CD4-positive, CD25-positive, alpha-beta regulatory T cell (primary cell): Measurements from ENCODE around the gene ALK. TPM values are rescaled to one million over a fixed set of nuclear protein-coding genes. Genes with fewer than 3 reads are reported as not detected.

ENCODE experiments used
- ATAC-seq, 2 donors: fragments of 150-1000 bp; cut with Tn5 transposase; one replicate each; pipeline ENCODE4 v1.10.0; 2021; ENCODE audit warnings: low read depth in 2 of 2, moderate number of reproducible peaks in 2 of 2, moderate library complexity in 1 of 2
- DNase-seq, 3 donors: peaks; one replicate each; pipeline versions ENCODE4 v3.0.0 to v3.0.0-alpha.2; 2012 to 2022; ENCODE audit warnings: mixed read lengths in 1 of 3
- H3K27ac ChIP-seq: one replicate; pipeline ENCODE4 v1.7.0; 2013; ENCODE audit warnings: mild to moderate bottlenecking, low read length; ENCODE audit not compliant: insufficient read depth, poor library complexity, severe bottlenecking
- H3K27me3 ChIP-seq: one replicate; pipeline ENCODE4 v1.7.0; 2013; ENCODE audit warnings: low read length; ENCODE audit not compliant: control insufficient read depth, insufficient read depth
- H3K36me3 ChIP-seq: one replicate; pipeline ENCODE4 v1.7.0; 2013; ENCODE audit warnings: mild to moderate bottlenecking, low read length, moderate library complexity; ENCODE audit not compliant: control insufficient read depth, insufficient read depth
- H3K4me1 ChIP-seq: 2 replicates; pipeline ENCODE4 v1.7.0; 2013; ENCODE audit warnings: mild to moderate bottlenecking, low read length; ENCODE audit not compliant: insufficient read depth, control insufficient read depth, poor library complexity, severe bottlenecking
- H3K4me3 ChIP-seq: one replicate; pipeline ENCODE4 v1.7.0; 2013; ENCODE audit warnings: low read depth, mild to moderate bottlenecking, low read length, moderate library complexity
- H3K9me3 ChIP-seq, 2 experiments: 1 replicate in 1 of 2; 2 replicates in 1 of 2; pipeline ENCODE4 v1.7.0; 2013; ENCODE audit warnings: low read length in 2 of 2, mild to moderate bottlenecking in 1 of 2, moderate library complexity in 1 of 2; ENCODE audit not compliant: control insufficient read depth in 2 of 2
- H3K27ac Mint-ChIP-seq, 3 donors: one replicate each; pipeline ENCODE4 v1.8.0; 2020 to 2022; ENCODE audit warnings: mild to moderate bottlenecking in 3 of 3, mixed read lengths in 3 of 3, moderate library complexity in 2 of 3
- H3K27me3 Mint-ChIP-seq: one replicate; pipeline ENCODE4 v1.8.0; 2022; ENCODE audit warnings: mild to moderate bottlenecking, mixed read lengths
- H3K36me3 Mint-ChIP-seq: one replicate; pipeline ENCODE4 v1.8.0; 2020; ENCODE audit warnings: mixed read lengths
- H3K4me1 Mint-ChIP-seq, 4 donors: one replicate each; pipeline ENCODE4 v1.8.0; 2020 to 2022; ENCODE audit warnings: mixed read lengths in 4 of 4, mild to moderate bottlenecking in 1 of 4
- H3K4me3 Mint-ChIP-seq, 4 donors: one replicate each; pipeline ENCODE4 v1.8.0; 2020 to 2022; ENCODE audit warnings: mild to moderate bottlenecking in 4 of 4, mixed read lengths in 4 of 4, moderate library complexity in 3 of 4
- H3K9me3 Mint-ChIP-seq, 7 donors: one replicate each; pipeline ENCODE4 v1.8.0; 2020 to 2022; ENCODE audit warnings: mixed read lengths in 7 of 7, mild to moderate bottlenecking in 3 of 7, moderate library complexity in 2 of 7
- polyA plus RNA-seq, 4 donors: library from polyadenylated mRNA; unstranded; fragments of 300-500 nt; fragmentation: Illumina TruSeq; gene quantifications; one replicate each; pipeline ENCODE4 v1.2.3, GENCODE V29; 2021
- total RNA-seq: library from RNA; stranded (reverse); gene quantifications from one replicate; pipeline ENCODE4 v1.2.3, GENCODE V29; 2022

Gene ALK
- total and polyA plus RNA-seq, 5 donors from 2014 or later: not detected

GRCh38 chr2:29580223-29580622 lies 341.2 kb downstream of the ALK start:
- no peak for ATAC-seq
- H3K4me1 Mint-ChIP-seq: no peaks in the 10 kb centered on the region

GRCh38 chr2:29579495-29580169 lies 341.8 kb downstream of the ALK start:
- H3K4me1 ChIP-seq: no peaks in the 10 kb centered on the region
- no peak overlapping the region for H3K4me3 ChIP-seq
- DNase-seq: no peak
- no peak for ATAC-seq
- no peaks in the 10 kb centered on the region for H3K36me3 ChIP-seq
- Mint-ChIP-seq H3K27ac (no peak overlapping the region), H3K4me3 (no peak overlapping the region), H3K9me3 (no peaks in the 10 kb centered on the region), H3K27me3 (no peaks in the 10 kb centered on the region), H3K36me3 (no peaks in the 10 kb centered on the region), H3K4me1 (no peaks in the 10 kb centered on the region)
- H3K9me3 ChIP-seq: no peaks in the 10 kb centered on the region
- H3K27ac ChIP-seq: no peak overlapping the region
- H3K27me3 ChIP-seq: no peaks in the 10 kb centered on the region

More at GRCh38 chr2:29580223-29580622, 341.2 kb downstream of the ALK start:
- Histone ChIP-seq H3K27ac (no peak overlapping the region), H3K9me3 (no peaks in the 10 kb centered on the region), H3K4me1 (no peaks in the 10 kb centered on the region), H3K36me3 (no peaks in the 10 kb centered on the region), H3K4me3 (no peak overlapping the region), H3K27me3 (no peaks in the 10 kb centered on the region)
- Mint-ChIP-seq H3K27ac (no peak overlapping the region), H3K36me3 (no peaks in the 10 kb centered on the region), H3K9me3 (no peaks in the 10 kb centered on the region), H3K27me3 (no peaks in the 10 kb centered on the region), H3K4me3 (no peak overlapping the region)
- no peak for DNase-seq

- H3K4me3 Mint-ChIP-seq: no peak overlapping the region
- no peak for ATAC-seq
- no peaks in the 10 kb centered on the region for H3K4me1 Mint-ChIP-seq
- no peaks in the 10 kb centered on the region for H3K27me3 Mint-ChIP-seq
- H3K36me3 ChIP-seq: no peaks in the 10 kb centered on the region
- no peaks in the 10 kb centered on the region for H3K27me3 ChIP-seq
- no peaks in the 10 kb centered on the region for H3K36me3 Mint-ChIP-seq
- H3K4me1 ChIP-seq: no peaks in the 10 kb centered on the region
- H3K27ac ChIP-seq: no peak overlapping the region
- H3K9me3 ChIP-seq: no peaks in the 10 kb centered on the region
- H3K9me3 Mint-ChIP-seq: no peaks in the 10 kb centered on the region
- no peak overlapping the region for H3K27ac Mint-ChIP-seq
- DNase-seq: no peak
- H3K4me3 ChIP-seq: no peak overlapping the region
Observed at GRCh38 chr2:29578084-29578598, 343.2 kb downstream of the ALK start.

GRCh38 chr2:29576231-29576630 lies 345.2 kb downstream of the ALK start:
- Histone ChIP-seq H3K4me1 (no peaks in the 10 kb centered on the region), H3K36me3 (no peaks in the 10 kb centered on the region), H3K4me3 (no peak overlapping the region), H3K27ac (no peak overlapping the region), H3K27me3 (no peaks in the 10 kb centered on the region), H3K9me3 (no peaks in the 10 kb centered on the region)
- H3K4me1 Mint-ChIP-seq: no peaks in the 10 kb centered on the region
- H3K9me3 Mint-ChIP-seq: no peaks in the 10 kb centered on the region
- H3K27me3 Mint-ChIP-seq: no peaks in the 10 kb centered on the region
- no peak for DNase-seq
- H3K4me3 Mint-ChIP-seq: no peak overlapping the region
- no peak overlapping the region for H3K27ac Mint-ChIP-seq
- no peaks in the 10 kb centered on the region for H3K36me3 Mint-ChIP-seq
- ATAC-seq: no peak

- Mint-ChIP-seq H3K4me1 (no peaks in the 10 kb centered on the region), H3K9me3 (no peaks in the 10 kb centered on the region), H3K36me3 (no peaks in the 10 kb centered on the region), H3K27ac (no peak overlapping the region), H3K4me3 (no peak overlapping the region), H3K27me3 (no peaks in the 10 kb centered on the region)
- no peak overlapping the region for H3K4me3 ChIP-seq
- DNase-seq (no peak), ATAC-seq (no peak)
- no peaks in the 10 kb centered on the region for H3K36me3 ChIP-seq
- no peaks in the 10 kb centered on the region for H3K9me3 ChIP-seq
- no peak overlapping the region for H3K27ac ChIP-seq
- H3K4me1 ChIP-seq: no peaks in the 10 kb centered on the region
- no peaks in the 10 kb centered on the region for H3K27me3 ChIP-seq
Observed at GRCh38 chr2:29575370-29575890, 346.0 kb downstream of the ALK start.

GRCh38 chr2:29573612-29574011 lies 347.8 kb downstream of the ALK start:
- no peaks in the 10 kb centered on the region for H3K27me3 Mint-ChIP-seq
- H3K9me3 Mint-ChIP-seq: no peaks in the 10 kb centered on the region
- no peak for ATAC-seq
- no peak overlapping the region for H3K4me3 Mint-ChIP-seq
- no peak overlapping the region for H3K27ac Mint-ChIP-seq
- Histone ChIP-seq H3K4me1 (no peaks in the 10 kb centered on the region), H3K27ac (no peak overlapping the region), H3K9me3 (no peaks in the 10 kb centered on the region), H3K4me3 (no peak overlapping the region), H3K36me3 (no peaks in the 10 kb centered on the region), H3K27me3 (no peaks in the 10 kb centered on the region)
- no peaks in the 10 kb centered on the region for H3K4me1 Mint-ChIP-seq
- DNase-seq: no peak
- no peaks in the 10 kb centered on the region for H3K36me3 Mint-ChIP-seq

- no peaks in the 10 kb centered on the region for H3K4me1 ChIP-seq
- no peaks in the 10 kb centered on the region for H3K27me3 ChIP-seq
- no peaks in the 10 kb centered on the region for H3K36me3 Mint-ChIP-seq
- DNase-seq (no peak), ATAC-seq (no peak)
- H3K4me3 Mint-ChIP-seq: no peak overlapping the region
- no peaks in the 10 kb centered on the region for H3K9me3 ChIP-seq
- no peaks in the 10 kb centered on the region for H3K9me3 Mint-ChIP-seq
- no peaks in the 10 kb centered on the region for H3K36me3 ChIP-seq
- H3K27me3 Mint-ChIP-seq: no peaks in the 10 kb centered on the region
- no peak overlapping the region for H3K27ac ChIP-seq
- H3K4me1 Mint-ChIP-seq: no peaks in the 10 kb centered on the region
- H3K4me3 ChIP-seq: no peak overlapping the region
- H3K27ac Mint-ChIP-seq: no peak overlapping the region
Observed at GRCh38 chr2:29573147-29573546, 348.2 kb downstream of the ALK start.

GRCh38 chr2:29570539-29570938 lies 350.8 kb downstream of the ALK start:
- Mint-ChIP-seq H3K36me3 (no peaks in the 10 kb centered on the region), H3K9me3 (no peaks in the 10 kb centered on the region), H3K4me3 (no peak overlapping the region), H3K27ac (no peak overlapping the region), H3K27me3 (peaks cover 6% of the 10 kb centered on the region), H3K4me1 (no peaks in the 10 kb centered on the region)
- no peaks in the 10 kb centered on the region for H3K4me1 ChIP-seq
- H3K36me3 ChIP-seq: no peaks in the 10 kb centered on the region
- H3K9me3 ChIP-seq: no peaks in the 10 kb centered on the region
- DNase-seq (no peak), ATAC-seq (no peak)
- H3K27me3 ChIP-seq: no peaks in the 10 kb centered on the region
- H3K4me3 ChIP-seq: no peak overlapping the region
- no peak overlapping the region for H3K27ac ChIP-seq
